PC-3 (cell line): ENCODE results near the gene RELL1. TPM values are rescaled to one million over a fixed set of nuclear protein-coding genes. Genes with fewer than 3 reads are reported as not detected.

Source experiments
- ATAC-seq: fragments of 200-7000 bp; cut with Tn5 transposase; 2 replicates; pipeline ENCODE4 v1.9.1; 2020; ENCODE audit warnings: mild to moderate bottlenecking, moderate library complexity
- BruUV-seq: library from RNA; stranded (reverse); fragments of 400-500 nt; replicated peaks from 2 replicates; lab custom pipeline; 2021; lab: Mats Ljungman, UMichigan
- CTCF ChIA-PET: fragments of 300-600 bp; sonication (Branson Sonifier 250); formaldehyde crosslinking; loops from one replicate; lab custom pipeline; 2022; ENCODE audit warnings: antibody characterized with exemption; lab: Charles Lee
- POLR2A ChIA-PET: fragments of 300-600 bp; sonication (Branson Sonifier 250); formaldehyde crosslinking; loops from one replicate; lab custom pipeline; 2022; ENCODE audit warnings: antibody characterized with exemption; ENCODE audit not compliant: unreplicated experiment; lab: Charles Lee
- DNase-seq: peaks from one replicate; pipeline ENCODE4 v3.0.0-alpha.2; 2015
- H2AFZ ChIP-seq: fragments of 300-600 bp; sonication (generic); 2 replicates; pipeline ENCODE4 v1.6.0; 2016; ENCODE audit warnings: antibody characterized with exemption, low read length
- H3F3A ChIP-seq: fragments of 300-600 bp; sonication (generic); one replicate; pipeline ENCODE4 v1.6.0; 2017; ENCODE audit warnings: antibody characterized with exemption, low read length, control low read depth, mild to moderate bottlenecking; ENCODE audit not compliant: unreplicated experiment
- H3K27ac ChIP-seq: fragments of 300-600 bp; sonication (generic); 2 replicates; pipeline ENCODE4 v1.5.1; 2016; ENCODE audit warnings: mild to moderate bottlenecking, low read length
- H3K27me3 ChIP-seq: fragments of 300-600 bp; sonication (generic); 2 replicates; pipeline ENCODE4 v1.6.1; 2016; ENCODE audit warnings: low read length, mixed read lengths
- H3K36me3 ChIP-seq: fragments of 300-600 bp; sonication (generic); 2 replicates; pipeline ENCODE4 v1.6.1; 2016; ENCODE audit warnings: low read depth, mixed run types, low read length, mixed read lengths
- H3K4me1 ChIP-seq: fragments of 300-600 bp; sonication (generic); 2 replicates; pipeline ENCODE4 v1.5.1; 2016; ENCODE audit warnings: low read length; ENCODE audit not compliant: insufficient read depth
- H3K4me2 ChIP-seq: fragments of 300-600 bp; sonication (generic); 2 replicates; pipeline ENCODE4 v1.6.0; 2016; ENCODE audit warnings: low read length
- H3K4me3 ChIP-seq: fragments of 300-600 bp; sonication (generic); 2 replicates; pipeline ENCODE4 v1.5.1; 2016; ENCODE audit warnings: mild to moderate bottlenecking, low read length, mixed read lengths
- H3K79me2 ChIP-seq: fragments of 300-600 bp; sonication (generic); 2 replicates; pipeline ENCODE4 v1.6.1; 2017; ENCODE audit warnings: low read length, mixed read lengths
- H3K9ac ChIP-seq: fragments of 300-600 bp; sonication (generic); 2 replicates; pipeline ENCODE4 v1.6.0; 2016; ENCODE audit warnings: mild to moderate bottlenecking, low read length
- H3K9me2 ChIP-seq: fragments of 300-600 bp; sonication (generic); replicated peaks from 2 replicates; pipeline ENCODE4 v1.6.1; 2016; ENCODE audit warnings: mixed run types, low read length, mixed read lengths
- H3K9me3 ChIP-seq: fragments of 300-600 bp; sonication (generic); 2 replicates; pipeline ENCODE4 v1.6.1; 2016; ENCODE audit warnings: low read length, mixed read lengths
- H4K20me1 ChIP-seq: fragments of 300-600 bp; sonication (generic); 2 replicates; pipeline ENCODE4 v1.6.1; 2016; ENCODE audit warnings: low read length, mixed read lengths
- EZH2 ChIP-seq: fragments of 300-600 bp; sonication (generic); IDR thresholded peaks from one replicate; pipeline ENCODE4 v1.6.1; 2017; ENCODE audit warnings: antibody characterized with exemption, mild to moderate bottlenecking, low read length; ENCODE audit not compliant: unreplicated experiment
- EZH2phosphoT487 ChIP-seq: fragments of 300-600 bp; sonication (generic); IDR thresholded peaks from 2 replicates; pipeline ENCODE4 v1.6.1; 2018; ENCODE audit warnings: mild to moderate bottlenecking, antibody characterized with exemption, low read length, borderline replicate concordance
- intact Hi-C: fragments of 100-400 bp; cut with micrococcal nuclease; formaldehyde crosslinking; loops from 2 replicates; pipeline ENCODE4 v1.9.0; 2023
- total RNA-seq: library from RNA; depleted of rRNA; stranded (reverse); fragments of >200 nt; gene quantifications from 2 replicates; pipeline ENCODE4 v1.2.3, GENCODE V29; 2014
- TF ChIP-seq, protein P1 (sequence below): fragments of 300-600 bp; sonication (generic); conservative IDR thresholded peaks from 2 replicates; pipeline ENCODE4 v1.5.1; 2017; ENCODE audit warnings: antibody characterized with exemption, low read depth, mild to moderate bottlenecking, low read length

RELL1 gene
- total RNA-seq, 1 experiment from 2014 or later = 14.6 TPM

- Histone ChIP-seq H3F3A (no peaks in the 10 kb centered on the region), H3K27me3 (no peaks in the 10 kb centered on the region), H3K36me3 (no peaks in the 10 kb centered on the region), H3K9me3 (no peaks in the 10 kb centered on the region), H2AFZ (no peak overlapping the region), H3K4me2 (no peak overlapping the region), H3K9me2 (no peaks in the 10 kb centered on the region), H3K4me1 (no peaks in the 10 kb centered on the region), H3K4me3 (no peak overlapping the region), H3K79me2 (no peaks in the 10 kb centered on the region), H3K9ac (no peak overlapping the region), H4K20me1 (no peaks in the 10 kb centered on the region), H3K27ac (no peak overlapping the region)
- POLR2A ChIA-PET = no interaction called here
- ATAC-seq (no peak), DNase-seq (no peak)
- TF ChIP-seq EZH2 = no peak
- intact Hi-C loops = no loop called here
- no TSS peak for BruUV-seq
- CTCF ChIA-PET = no interaction called here
Observed at GRCh38 chr4:37674439-37674838, 11.7 kb downstream of the RELL1 start.

DNA sequence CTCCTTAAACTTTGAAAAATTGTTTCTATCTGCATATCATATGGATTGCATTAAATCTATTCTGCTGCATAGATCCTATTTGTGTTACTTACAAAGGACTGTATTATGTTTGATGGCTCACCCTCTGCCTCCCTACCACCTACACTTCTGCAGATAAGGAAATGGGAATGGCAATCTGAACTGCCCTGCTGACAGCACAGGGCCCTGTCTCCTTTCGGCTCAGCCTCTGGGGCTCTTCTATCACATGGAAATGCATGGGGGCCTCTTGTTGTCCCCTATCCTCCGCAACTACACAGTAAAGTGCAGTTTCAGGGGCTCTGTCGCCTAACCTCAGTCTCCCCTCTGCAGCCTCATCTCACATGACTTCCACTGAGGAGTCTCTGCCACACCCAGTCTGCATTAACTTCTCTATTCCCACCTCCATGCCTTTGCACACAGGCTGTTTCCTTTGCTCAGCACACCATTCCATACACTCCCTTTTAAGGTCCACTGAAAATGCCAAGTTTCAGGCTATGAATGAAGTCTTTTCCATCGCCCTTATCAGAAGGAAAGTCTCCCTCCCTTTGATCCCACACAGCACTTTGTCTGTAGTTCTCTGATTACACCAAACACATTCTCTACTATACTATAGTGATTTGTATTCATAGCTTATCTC, 12.5 kb downstream of the RELL1 start:
- H2AFZ ChIP-seq = no peak overlapping the region
- H3K27me3 ChIP-seq = no peaks in the 10 kb centered on the region
- H3K9me3 ChIP-seq = no peaks in the 10 kb centered on the region
- H3K36me3 ChIP-seq = no peaks in the 10 kb centered on the region
- TF ChIP-seq EZH2phosphoT487 = no peak
- no peak for TF ChIP-seq EZH2
- TF ChIP-seq, protein P1, sequence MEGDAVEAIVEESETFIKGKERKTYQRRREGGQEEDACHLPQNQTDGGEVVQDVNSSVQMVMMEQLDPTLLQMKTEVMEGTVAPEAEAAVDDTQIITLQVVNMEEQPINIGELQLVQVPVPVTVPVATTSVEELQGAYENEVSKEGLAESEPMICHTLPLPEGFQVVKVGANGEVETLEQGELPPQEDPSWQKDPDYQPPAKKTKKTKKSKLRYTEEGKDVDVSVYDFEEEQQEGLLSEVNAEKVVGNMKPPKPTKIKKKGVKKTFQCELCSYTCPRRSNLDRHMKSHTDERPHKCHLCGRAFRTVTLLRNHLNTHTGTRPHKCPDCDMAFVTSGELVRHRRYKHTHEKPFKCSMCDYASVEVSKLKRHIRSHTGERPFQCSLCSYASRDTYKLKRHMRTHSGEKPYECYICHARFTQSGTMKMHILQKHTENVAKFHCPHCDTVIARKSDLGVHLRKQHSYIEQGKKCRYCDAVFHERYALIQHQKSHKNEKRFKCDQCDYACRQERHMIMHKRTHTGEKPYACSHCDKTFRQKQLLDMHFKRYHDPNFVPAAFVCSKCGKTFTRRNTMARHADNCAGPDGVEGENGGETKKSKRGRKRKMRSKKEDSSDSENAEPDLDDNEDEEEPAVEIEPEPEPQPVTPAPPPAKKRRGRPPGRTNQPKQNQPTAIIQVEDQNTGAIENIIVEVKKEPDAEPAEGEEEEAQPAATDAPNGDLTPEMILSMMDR = no peak
- H3F3A ChIP-seq = no peaks in the 10 kb centered on the region
- H3K9me2 ChIP-seq = no peaks in the 10 kb centered on the region
- ATAC-seq (no peak), DNase-seq (no peak)
- intact Hi-C loops = no loop called here
- no peaks in the 10 kb centered on the region for H3K4me1 ChIP-seq
- H3K79me2 ChIP-seq = no peaks in the 10 kb centered on the region
- H3K4me2 ChIP-seq = no peak overlapping the region
- no peak overlapping the region for H3K4me3 ChIP-seq
- ChIA-PET CTCF (no interaction called here), POLR2A (no interaction called here)
- H4K20me1 ChIP-seq = no peaks in the 10 kb centered on the region
- no peak overlapping the region for H3K9ac ChIP-seq
- BruUV-seq = no TSS peak
- no peak overlapping the region for H3K27ac ChIP-seq

DNA sequence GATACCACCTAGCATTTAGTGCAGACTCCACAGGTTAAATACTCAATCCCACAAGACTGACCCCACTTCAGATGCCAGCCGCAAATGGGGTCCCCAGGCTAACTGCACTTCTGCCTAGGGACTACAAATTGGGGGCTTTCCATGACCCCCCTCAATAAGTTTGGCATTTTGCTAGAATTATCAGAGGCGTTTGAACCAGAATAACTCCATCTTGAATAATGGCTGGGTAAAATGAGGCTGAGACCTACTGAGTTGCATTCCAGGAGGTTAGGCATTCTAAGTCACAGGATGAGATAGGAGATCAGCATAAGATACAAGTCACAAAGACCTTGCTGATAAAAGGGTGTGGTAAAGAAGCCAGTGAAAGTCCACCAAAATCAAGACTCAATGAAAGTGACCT, 15.1 kb downstream of the RELL1 start:
- DNase-seq = no peak
- ATAC-seq = no peak
- Histone ChIP-seq H3K27ac (no peak overlapping the region), H3K4me1 (peaks cover 17% of the 10 kb centered on the region), H3K27me3 (no peaks in the 10 kb centered on the region), H3K9ac (no peak overlapping the region), H3K9me3 (no peaks in the 10 kb centered on the region), H4K20me1 (no peaks in the 10 kb centered on the region), H3K9me2 (no peaks in the 10 kb centered on the region), H3K4me2 (no peak overlapping the region), H3K4me3 (no peak overlapping the region), H3K36me3 (no peaks in the 10 kb centered on the region), H2AFZ (no peak overlapping the region), H3F3A (no peaks in the 10 kb centered on the region), H3K79me2 (no peaks in the 10 kb centered on the region)
- intact Hi-C loops = no loop called here
- ChIA-PET CTCF (no interaction called here), POLR2A (no interaction called here)
- no TSS peak for BruUV-seq
- TF ChIP-seq EZH2phosphoT487 (no peak), EZH2 (no peak)
- TF ChIP-seq, protein P1 = no peak
